ENCODE measurements around the gene SCML2. TPM values are rescaled to one million over a fixed set of nuclear protein-coding genes. Genes with fewer than 3 reads are reported as not detected.
"Not testable (repeated sequence)": the region's sequence is repeated elsewhere in the genome, so short reads cannot be mapped to it uniquely, and the experiment has no call there.

Gene SCML2
- total RNA-seq, 1 donor from 2014 or later, result 2.2 TPM

GRCh38 chrX:18272222-18272621 lies 82.3 kb downstream of the SCML2 start:
- no peak for TF ChIP-seq POLR2AphosphoS5 (IDR thresholded peaks at IDR 0.05; ENCODE audit: insufficient read depth in 1 of 2, low read depth in 1 of 2)
- TF ChIP-seq POLR2A (IDR thresholded peaks at IDR 0.05), result no peak
- no peak for TF ChIP-seq CTCF (IDR thresholded peaks at IDR 0.05)
- no peaks in the 10 kb centered on the region for H3K36me3 ChIP-seq
- intact Hi-C loops (cut with DNase I), result no loop called here
- H3K27me3 ChIP-seq, result no peaks in the 10 kb centered on the region
- no peaks in the 10 kb centered on the region for H3K9me3 ChIP-seq
- no peaks in the 10 kb centered on the region for H3K4me1 ChIP-seq
- no peak for DNase-seq (ENCODE audit: extremely low spot score in 2 of 2)
- no peak overlapping the region for H3K27ac ChIP-seq
- H3K4me3 ChIP-seq, result no peak overlapping the region

- Histone ChIP-seq H3K27me3 (no peaks in the 10 kb centered on the region), H3K9me3 (no peaks in the 10 kb centered on the region), H3K4me3 (no peak overlapping the region), H3K27ac (no peak overlapping the region), H3K4me1 (no peaks in the 10 kb centered on the region), H3K36me3 (no peaks in the 10 kb centered on the region)
- no peak for DNase-seq (ENCODE audit: extremely low spot score in 2 of 2)
- intact Hi-C loops (cut with DNase I), result no loop called here
- TF ChIP-seq POLR2AphosphoS5 (IDR thresholded peaks at IDR 0.05; ENCODE audit: insufficient read depth in 1 of 2, low read depth in 1 of 2) (no peak), CTCF (IDR thresholded peaks at IDR 0.05) (no peak), POLR2A (IDR thresholded peaks at IDR 0.05) (no peak)
These were observed 82.8 kb downstream of the SCML2 start for GRCh38 chrX:18271725-18272124.

- Histone ChIP-seq H3K4me3 (no peak overlapping the region), H3K27me3 (no peaks in the 10 kb centered on the region), H3K9me3 (no peaks in the 10 kb centered on the region), H3K4me1 (no peaks in the 10 kb centered on the region), H3K36me3 (no peaks in the 10 kb centered on the region), H3K27ac (no peak overlapping the region)
- no peak for DNase-seq (ENCODE audit: extremely low spot score in 2 of 2)
- intact Hi-C loops (cut with DNase I), result no loop called here
- TF ChIP-seq POLR2A (IDR thresholded peaks at IDR 0.05), result no peak
- no peak for TF ChIP-seq POLR2AphosphoS5 (IDR thresholded peaks at IDR 0.05; ENCODE audit: insufficient read depth in 1 of 2, low read depth in 1 of 2)
- TF ChIP-seq CTCF (IDR thresholded peaks at IDR 0.05), result no peak
These were observed 83.2 kb downstream of the SCML2 start for GRCh38 chrX:18271309-18271708.

GRCh38 chrX:18255059-18255458 lies 99.4 kb downstream of the SCML2 start:
- Histone ChIP-seq H3K27me3 (no peaks in the 10 kb centered on the region), H3K4me3 (no peak overlapping the region), H3K36me3 (no peaks in the 10 kb centered on the region), H3K9me3 (no peaks in the 10 kb centered on the region), H3K4me1 (no peaks in the 10 kb centered on the region), H3K27ac (no peak overlapping the region)
- DNase-seq (ENCODE audit: extremely low spot score in 2 of 2), result no peak
- intact Hi-C loops (cut with DNase I), result no loop called here
- TF ChIP-seq CTCF (IDR thresholded peaks at IDR 0.05) (no peak), POLR2A (IDR thresholded peaks at IDR 0.05) (no peak), POLR2AphosphoS5 (IDR thresholded peaks at IDR 0.05; ENCODE audit: insufficient read depth in 1 of 2, low read depth in 1 of 2) (no peak)

GRCh38 chrX:18252644-18253359 lies 101.7 kb downstream of the SCML2 start:
- TF ChIP-seq CTCF (IDR thresholded peaks at IDR 0.05) (no peak), POLR2AphosphoS5 (IDR thresholded peaks at IDR 0.05; ENCODE audit: insufficient read depth in 1 of 2, low read depth in 1 of 2) (no peak), POLR2A (IDR thresholded peaks at IDR 0.05) (no peak)
- Histone ChIP-seq H3K27me3 (no peaks in the 10 kb centered on the region), H3K9me3 (no peaks in the 10 kb centered on the region), H3K27ac (no peak overlapping the region), H3K36me3 (no peaks in the 10 kb centered on the region), H3K4me3 (no peak overlapping the region), H3K4me1 (no peaks in the 10 kb centered on the region)
- DNase-seq (ENCODE audit: extremely low spot score in 2 of 2), result no peak
- intact Hi-C loops (cut with DNase I), result no loop called here

GRCh38 chrX:18229646-18230045 lies 124.8 kb downstream of the SCML2 start:
- DNase-seq (ENCODE audit: extremely low spot score in 2 of 2); H3K4me3 ChIP-seq; H3K4me1 ChIP-seq; H3K9me3 ChIP-seq; intact Hi-C loops (cut with DNase I); H3K27me3 ChIP-seq; H3K36me3 ChIP-seq; H3K27ac ChIP-seq: not testable (repeated sequence)
